Measurements from ENCODE around the gene ABCA13. TPM values are rescaled to one million over a fixed set of nuclear protein-coding genes. Genes with fewer than 3 reads are reported as not detected.

ABCA13 gene
- total and polyA plus RNA-seq, 2 donors from 2014 or later: 0.62 to 6.0 TPM

DNA sequence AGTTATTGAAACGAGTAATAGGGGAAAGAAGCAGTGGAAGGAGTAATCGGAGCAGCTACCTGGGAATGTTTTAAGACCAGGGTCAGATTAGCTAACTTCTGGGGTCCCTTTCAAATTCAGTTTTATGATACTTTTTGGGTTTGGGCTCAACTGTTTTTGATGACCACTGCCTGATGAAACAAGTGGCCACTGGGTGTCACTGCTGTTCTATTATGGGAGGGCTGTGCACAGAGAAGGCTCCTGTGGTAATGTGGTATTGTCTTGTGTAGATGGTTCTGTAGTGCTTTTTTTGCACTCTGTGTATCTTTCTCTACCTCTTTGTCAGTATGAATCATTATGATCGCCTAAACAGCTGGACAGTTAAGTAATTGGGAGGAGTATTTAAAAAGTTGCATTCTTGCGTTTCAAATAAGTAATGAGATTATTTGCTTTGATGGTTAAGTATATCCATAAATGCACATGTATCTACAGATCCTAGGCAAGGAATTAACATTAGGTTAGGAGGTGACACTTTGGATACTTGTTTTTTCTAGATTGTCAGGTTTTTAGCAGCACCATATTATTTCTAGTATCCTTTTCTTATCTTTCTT is 128.4 kb downstream of the ABCA13 start:
- H3K27me3 ChIP-seq (ENCODE audit: control insufficient read depth, insufficient read depth, low read length): no peaks in the 10 kb centered on the region
- no peaks in the 10 kb centered on the region for H3K9me3 ChIP-seq (ENCODE audit: control insufficient read depth in 2 of 3, insufficient read depth in 1 of 3, low read length in 3 of 3)
- intact Hi-C loops (cut with DNase I): no loop called here
- no peak overlapping the region for H3K9ac ChIP-seq (ENCODE audit: low read length in 3 of 3)
- no peaks in the 10 kb centered on the region for H3K4me1 ChIP-seq (ENCODE audit: control insufficient read depth in 2 of 3, insufficient read depth in 2 of 3, low read depth in 1 of 3, low read length in 3 of 3)
- FAIRE-seq: no peak
- H3K4me3 ChIP-seq (ENCODE audit: low read length in 3 of 3): no peak overlapping the region
- H3K36me3 ChIP-seq (ENCODE audit: control insufficient read depth in 2 of 3, insufficient read depth in 3 of 3, low read length in 3 of 3): no peaks in the 10 kb centered on the region
- TF ChIP-seq, protein P1, sequence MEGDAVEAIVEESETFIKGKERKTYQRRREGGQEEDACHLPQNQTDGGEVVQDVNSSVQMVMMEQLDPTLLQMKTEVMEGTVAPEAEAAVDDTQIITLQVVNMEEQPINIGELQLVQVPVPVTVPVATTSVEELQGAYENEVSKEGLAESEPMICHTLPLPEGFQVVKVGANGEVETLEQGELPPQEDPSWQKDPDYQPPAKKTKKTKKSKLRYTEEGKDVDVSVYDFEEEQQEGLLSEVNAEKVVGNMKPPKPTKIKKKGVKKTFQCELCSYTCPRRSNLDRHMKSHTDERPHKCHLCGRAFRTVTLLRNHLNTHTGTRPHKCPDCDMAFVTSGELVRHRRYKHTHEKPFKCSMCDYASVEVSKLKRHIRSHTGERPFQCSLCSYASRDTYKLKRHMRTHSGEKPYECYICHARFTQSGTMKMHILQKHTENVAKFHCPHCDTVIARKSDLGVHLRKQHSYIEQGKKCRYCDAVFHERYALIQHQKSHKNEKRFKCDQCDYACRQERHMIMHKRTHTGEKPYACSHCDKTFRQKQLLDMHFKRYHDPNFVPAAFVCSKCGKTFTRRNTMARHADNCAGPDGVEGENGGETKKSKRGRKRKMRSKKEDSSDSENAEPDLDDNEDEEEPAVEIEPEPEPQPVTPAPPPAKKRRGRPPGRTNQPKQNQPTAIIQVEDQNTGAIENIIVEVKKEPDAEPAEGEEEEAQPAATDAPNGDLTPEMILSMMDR (IDR thresholded peaks at IDR 0.05; ENCODE audit: borderline replicate concordance, extremely low read depth, insufficient read depth): peak; percentile 67
- no peak overlapping the region for H3K27ac ChIP-seq (ENCODE audit: low read depth in 2 of 2, low read length in 2 of 2)
- peak in 4 of 5 donors; percentile 52 to 86 (median 73) for DNase-seq

DNA sequence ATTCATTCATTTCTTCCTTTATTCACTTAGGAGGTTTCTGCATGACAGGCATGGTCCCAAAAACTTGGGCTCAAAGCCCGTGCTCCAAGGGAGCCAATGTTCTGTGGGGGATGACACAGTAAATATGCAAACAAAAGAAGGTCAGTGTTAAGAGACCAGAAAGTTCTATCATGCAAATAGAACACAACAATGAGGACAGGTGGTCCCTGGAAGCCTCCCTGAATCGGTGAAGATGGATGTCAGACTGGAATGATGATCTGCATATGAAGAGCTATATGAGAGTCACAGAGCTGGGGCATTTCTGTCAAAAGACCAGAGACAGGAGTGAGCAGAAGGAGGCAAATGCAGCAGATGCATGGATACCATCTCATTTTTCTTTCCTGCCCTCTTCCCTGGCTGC is 129.0 kb downstream of the ABCA13 start:
- H3K4me1 ChIP-seq (ENCODE audit: control insufficient read depth in 2 of 3, insufficient read depth in 2 of 3, low read depth in 1 of 3, low read length in 3 of 3): no peaks in the 10 kb centered on the region
- no peak overlapping the region for H3K4me3 ChIP-seq (ENCODE audit: low read length in 3 of 3)
- no peak overlapping the region for H3K9ac ChIP-seq (ENCODE audit: low read length in 3 of 3)
- H3K27ac ChIP-seq (ENCODE audit: low read depth in 2 of 2, low read length in 2 of 2): no peak overlapping the region
- FAIRE-seq (no peak), DNase-seq (no peak)
- H3K9me3 ChIP-seq (ENCODE audit: control insufficient read depth in 2 of 3, insufficient read depth in 1 of 3, low read length in 3 of 3): no peaks in the 10 kb centered on the region
- no peaks in the 10 kb centered on the region for H3K36me3 ChIP-seq (ENCODE audit: control insufficient read depth in 2 of 3, insufficient read depth in 3 of 3, low read length in 3 of 3)
- intact Hi-C loops (cut with DNase I): no loop called here
- TF ChIP-seq, protein P1 (IDR thresholded peaks at IDR 0.05; ENCODE audit: borderline replicate concordance, extremely low read depth, insufficient read depth): no peak
- H3K27me3 ChIP-seq (ENCODE audit: control insufficient read depth, insufficient read depth, low read length): no peaks in the 10 kb centered on the region

DNA sequence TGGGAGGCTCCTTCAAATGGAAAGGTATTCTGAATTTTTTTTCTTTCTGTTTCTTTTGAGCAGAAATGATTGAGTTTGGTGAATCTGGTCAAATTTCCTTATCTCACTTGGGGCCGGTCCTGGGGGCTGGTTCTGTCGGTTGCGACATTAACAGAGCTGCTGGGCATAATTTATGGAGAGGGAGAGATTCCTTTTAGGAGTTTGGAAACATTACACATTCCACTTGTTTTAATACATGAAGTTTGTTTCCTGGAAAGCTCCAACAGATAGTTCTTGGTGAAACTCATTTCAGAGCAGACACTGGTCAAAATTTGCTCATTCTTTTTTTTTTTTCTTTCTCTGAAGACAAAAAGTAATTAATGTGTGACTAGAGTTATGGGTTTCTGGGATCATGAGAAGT is 129.9 kb downstream of the ABCA13 start:
- H3K9me3 ChIP-seq (ENCODE audit: control insufficient read depth in 2 of 3, insufficient read depth in 1 of 3, low read length in 3 of 3): no peaks in the 10 kb centered on the region
- no peaks in the 10 kb centered on the region for H3K27me3 ChIP-seq (ENCODE audit: control insufficient read depth, insufficient read depth, low read length)
- DNase-seq: peak in 1 of 5 donors; percentile 13
- H3K4me1 ChIP-seq (ENCODE audit: control insufficient read depth in 2 of 3, insufficient read depth in 2 of 3, low read depth in 1 of 3, low read length in 3 of 3): no peaks in the 10 kb centered on the region
- FAIRE-seq: no peak
- TF ChIP-seq, protein P1 (IDR thresholded peaks at IDR 0.05; ENCODE audit: borderline replicate concordance, extremely low read depth, insufficient read depth): no peak
- H3K9ac ChIP-seq (ENCODE audit: low read length in 3 of 3): no peak overlapping the region
- H3K36me3 ChIP-seq (ENCODE audit: control insufficient read depth in 2 of 3, insufficient read depth in 3 of 3, low read length in 3 of 3): no peaks in the 10 kb centered on the region
- intact Hi-C loops (cut with DNase I): no loop called here
- H3K27ac ChIP-seq (ENCODE audit: low read depth in 2 of 2, low read length in 2 of 2): no peak overlapping the region
- H3K4me3 ChIP-seq (ENCODE audit: low read length in 3 of 3): no peak overlapping the region

DNA sequence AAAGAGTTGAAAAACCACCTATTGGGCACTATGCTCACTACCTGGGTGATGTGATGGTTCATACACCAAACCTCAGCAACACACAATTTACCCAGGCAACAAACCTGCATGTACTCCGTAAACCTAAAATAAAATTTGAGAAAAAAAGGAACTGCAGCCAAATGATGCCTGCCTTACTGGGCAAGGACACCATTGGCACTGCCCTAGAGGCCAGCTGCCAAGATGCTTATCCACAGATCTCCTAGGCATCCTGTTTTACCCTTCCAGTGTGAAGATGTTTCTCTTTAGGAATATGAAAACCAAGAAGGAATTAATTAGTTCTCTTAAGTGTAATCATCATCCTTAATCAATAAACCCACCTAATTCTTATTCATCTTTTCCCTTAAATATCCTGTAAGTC is 133.4 kb downstream of the ABCA13 start:
- intact Hi-C loops (cut with DNase I): no loop called here
- no peak for DNase-seq

More for the DNA sequence above, 133.4 kb downstream of the ABCA13 start:
- no peak for FAIRE-seq
- no peak overlapping the region for H3K27ac ChIP-seq (ENCODE audit: low read depth in 2 of 2, low read length in 2 of 2)
- TF ChIP-seq, protein P1 (IDR thresholded peaks at IDR 0.05; ENCODE audit: borderline replicate concordance, extremely low read depth, insufficient read depth): no peak
- H3K27me3 ChIP-seq (ENCODE audit: control insufficient read depth, insufficient read depth, low read length): no peaks in the 10 kb centered on the region
- H3K4me1 ChIP-seq (ENCODE audit: control insufficient read depth in 2 of 3, insufficient read depth in 2 of 3, low read depth in 1 of 3, low read length in 3 of 3): no peaks in the 10 kb centered on the region
- no peaks in the 10 kb centered on the region for H3K36me3 ChIP-seq (ENCODE audit: control insufficient read depth in 2 of 3, insufficient read depth in 3 of 3, low read length in 3 of 3)
- H3K9me3 ChIP-seq (ENCODE audit: control insufficient read depth in 2 of 3, insufficient read depth in 1 of 3, low read length in 3 of 3): no peaks in the 10 kb centered on the region
- no peak overlapping the region for H3K9ac ChIP-seq (ENCODE audit: low read length in 3 of 3)
- H3K4me3 ChIP-seq (ENCODE audit: low read length in 3 of 3): no peak overlapping the region
